ENCODE results near the gene B4GALT5. TPM values are rescaled to one million over a fixed set of nuclear protein-coding genes. Genes with fewer than 3 reads are reported as not detected.
A peak's percentile ranks its signal among the peaks of the same experiment; 100 is the strongest.

B4GALT5 gene
- total and polyA plus RNA-seq, 3 donors from 2014 or later = 56.9 to 69.7 (median 63.4) TPM

DNA sequence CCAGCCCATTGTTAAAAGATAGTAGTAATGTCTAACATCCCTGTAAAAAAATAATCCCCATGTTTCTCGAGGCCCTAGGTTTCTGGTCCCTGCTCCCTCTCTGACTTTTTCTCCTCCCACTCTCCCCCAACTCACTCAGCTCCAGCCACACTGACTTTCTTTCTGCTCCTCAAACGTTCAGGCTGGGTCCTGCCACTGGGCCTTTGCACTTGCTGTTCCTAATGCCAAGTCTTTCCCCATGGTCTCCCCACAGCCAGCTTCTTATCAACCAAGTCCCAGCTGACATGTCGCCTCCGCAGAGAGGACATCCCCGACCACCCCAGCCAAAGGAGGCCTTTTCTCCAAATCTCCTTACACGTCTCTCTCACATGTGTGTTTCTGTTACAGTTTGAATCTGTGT lies 123.9 kb downstream of the B4GALT5 start:
- Histone ChIP-seq H3K9me3 (no peaks in the 10 kb centered on the region), H3K36me3 (ENCODE audit: low read depth, missing control alignments) (no peaks in the 10 kb centered on the region), H3K4me3 (no peak overlapping the region), H3K4me1 (peaks cover 30% of the 10 kb centered on the region), H3K27me3 (no peaks in the 10 kb centered on the region), H3K27ac (peak overlapping the region in 1 of 2 donors; percentile 60)
- WGBS, 2 donors = 93% methylated on average over 6 of the region's 6 CpGs
- intact Hi-C loops (cut with DNase I; ENCODE audit: low total_unique reads) = no loop called here
- DNase-seq = no peak
- TF ChIP-seq POLR2A (IDR thresholded peaks at IDR 0.05) = no peak
- TF ChIP-seq, protein P1, sequence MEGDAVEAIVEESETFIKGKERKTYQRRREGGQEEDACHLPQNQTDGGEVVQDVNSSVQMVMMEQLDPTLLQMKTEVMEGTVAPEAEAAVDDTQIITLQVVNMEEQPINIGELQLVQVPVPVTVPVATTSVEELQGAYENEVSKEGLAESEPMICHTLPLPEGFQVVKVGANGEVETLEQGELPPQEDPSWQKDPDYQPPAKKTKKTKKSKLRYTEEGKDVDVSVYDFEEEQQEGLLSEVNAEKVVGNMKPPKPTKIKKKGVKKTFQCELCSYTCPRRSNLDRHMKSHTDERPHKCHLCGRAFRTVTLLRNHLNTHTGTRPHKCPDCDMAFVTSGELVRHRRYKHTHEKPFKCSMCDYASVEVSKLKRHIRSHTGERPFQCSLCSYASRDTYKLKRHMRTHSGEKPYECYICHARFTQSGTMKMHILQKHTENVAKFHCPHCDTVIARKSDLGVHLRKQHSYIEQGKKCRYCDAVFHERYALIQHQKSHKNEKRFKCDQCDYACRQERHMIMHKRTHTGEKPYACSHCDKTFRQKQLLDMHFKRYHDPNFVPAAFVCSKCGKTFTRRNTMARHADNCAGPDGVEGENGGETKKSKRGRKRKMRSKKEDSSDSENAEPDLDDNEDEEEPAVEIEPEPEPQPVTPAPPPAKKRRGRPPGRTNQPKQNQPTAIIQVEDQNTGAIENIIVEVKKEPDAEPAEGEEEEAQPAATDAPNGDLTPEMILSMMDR (IDR thresholded peaks at IDR 0.05) = no peak

DNA sequence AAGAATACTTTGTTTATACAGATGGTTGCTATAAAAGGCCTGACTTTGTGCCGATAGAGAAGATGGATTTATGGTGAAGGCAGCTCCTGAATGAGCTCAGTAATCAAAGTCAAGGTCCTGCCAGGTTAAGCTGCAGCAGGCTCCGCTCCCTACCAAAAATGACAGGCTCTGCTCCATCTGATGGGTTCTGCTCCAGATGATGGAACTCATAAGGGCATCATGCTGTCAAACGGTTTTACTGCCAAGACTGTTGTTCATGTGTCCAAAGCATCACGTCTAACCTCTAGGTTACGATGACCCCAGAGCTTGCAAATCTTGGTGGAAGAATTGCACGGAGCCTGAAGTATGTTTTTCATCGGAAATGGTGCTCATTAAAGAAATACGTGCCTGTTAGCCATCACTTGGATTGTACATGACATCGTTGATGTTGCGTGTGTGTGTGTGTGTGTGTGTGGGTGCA lies 126.5 kb downstream of the B4GALT5 start:
- WGBS, 2 donors = 37 to 46% methylated on average over 10 of the region's 10 CpGs
- Histone ChIP-seq H3K27ac (peak overlapping the region in 1 of 2 donors; percentile 76), H3K4me1 (peaks cover 47% of the 10 kb centered on the region), H3K36me3 (ENCODE audit: low read depth, missing control alignments) (no peaks in the 10 kb centered on the region), H3K4me3 (no peak overlapping the region), H3K9me3 (no peaks in the 10 kb centered on the region), H3K27me3 (no peaks in the 10 kb centered on the region)
- intact Hi-C loops (cut with DNase I; ENCODE audit: low total_unique reads) = no loop called here
- TF ChIP-seq, protein P1 (IDR thresholded peaks at IDR 0.05) = no peak
- TF ChIP-seq POLR2A (IDR thresholded peaks at IDR 0.05) = no peak
- no peak for DNase-seq

DNA sequence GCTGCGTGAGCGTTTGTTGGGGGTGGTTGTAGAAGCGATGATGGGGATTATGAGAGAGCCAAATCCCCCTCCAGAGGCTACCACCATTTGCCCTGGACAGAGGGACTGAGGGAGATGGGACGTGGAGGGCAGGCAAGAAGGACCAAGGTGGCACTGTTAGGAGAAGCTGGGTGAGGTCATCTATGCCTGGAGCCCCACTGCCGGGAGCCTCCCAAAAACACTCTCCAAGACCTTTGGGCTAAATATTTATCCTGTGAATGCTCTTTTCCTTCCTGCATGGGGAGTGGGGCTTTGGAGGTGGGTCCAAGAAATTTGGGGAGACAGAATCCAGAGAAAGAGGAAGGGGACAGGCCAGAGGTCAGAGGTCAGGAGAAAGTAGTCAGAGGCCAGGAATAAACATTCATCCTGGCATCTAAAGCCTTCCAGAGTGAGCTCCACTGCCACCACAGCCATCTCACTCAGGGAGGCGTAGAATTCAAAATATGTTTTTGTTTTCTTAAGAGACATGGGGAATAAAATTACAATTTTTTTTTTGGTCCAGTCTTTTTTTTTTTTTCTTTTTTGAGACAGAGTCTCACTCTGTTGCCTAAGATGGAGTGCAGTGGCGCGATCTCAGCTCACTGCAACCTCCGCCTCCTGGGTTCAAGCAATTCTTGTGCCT lies 128.0 kb downstream of the B4GALT5 start:
- H3K36me3 ChIP-seq (ENCODE audit: low read depth, missing control alignments) = no peaks in the 10 kb centered on the region
- TF ChIP-seq, protein P1 (IDR thresholded peaks at IDR 0.05) = no peak
- 80 to 82% methylated on average over 9 of the region's 9 CpGs for WGBS, 2 donors
- no peak overlapping the region for H3K4me3 ChIP-seq
- DNase-seq = no peak
- H3K4me1 ChIP-seq = peaks cover 48% of the 10 kb centered on the region
- intact Hi-C loops (cut with DNase I; ENCODE audit: low total_unique reads) = no loop called here
- H3K27ac ChIP-seq = peak overlapping the region; percentile 72 to 76
- H3K27me3 ChIP-seq = no peaks in the 10 kb centered on the region
- no peaks in the 10 kb centered on the region for H3K9me3 ChIP-seq

DNA sequence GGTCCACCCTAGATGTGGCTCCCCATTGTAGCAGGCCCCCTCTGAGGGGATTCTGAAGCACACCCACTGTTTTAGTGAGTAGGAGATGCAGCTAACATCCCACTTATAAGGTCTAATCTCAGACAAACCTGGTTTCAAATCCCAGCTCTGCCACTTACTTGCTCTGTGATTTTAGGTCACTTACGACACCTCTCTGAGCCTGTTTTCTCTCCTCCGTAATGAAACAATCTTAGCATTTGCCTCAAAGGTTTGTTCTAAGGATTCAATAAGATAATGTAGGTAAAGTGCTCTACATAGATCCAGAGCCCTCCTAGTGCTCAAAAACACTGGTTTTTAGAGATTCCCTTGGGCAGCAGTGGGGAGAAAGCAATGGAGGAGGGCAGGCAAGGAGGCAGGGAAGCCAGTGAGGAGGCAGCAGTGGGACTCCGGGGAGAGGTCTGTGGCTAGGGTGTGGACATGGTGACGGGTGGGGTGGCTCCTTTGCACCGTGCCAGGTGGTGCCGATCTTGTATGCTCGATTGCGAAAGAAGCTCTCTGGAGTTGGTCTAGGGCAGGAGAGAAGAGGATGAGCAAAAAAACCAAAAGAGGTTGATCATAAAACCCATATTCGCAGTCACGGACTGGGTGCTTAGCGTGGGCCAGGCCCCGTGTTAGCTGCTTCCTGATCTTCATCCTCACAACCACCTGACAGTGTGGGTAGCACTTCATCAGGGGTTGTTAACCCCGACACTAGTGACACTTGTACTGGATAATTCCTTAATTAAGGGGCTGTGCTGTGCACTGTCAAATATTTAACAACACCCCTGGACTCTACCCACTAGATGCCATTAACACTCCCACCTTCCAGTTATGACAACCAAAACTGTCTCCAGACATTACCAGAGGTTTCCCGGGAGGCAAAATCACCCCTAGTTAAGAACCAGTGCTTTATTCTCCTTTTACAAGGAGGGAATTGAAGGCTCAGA lies 129.0 kb downstream of the B4GALT5 start:
- H3K36me3 ChIP-seq (ENCODE audit: low read depth, missing control alignments) = no peaks in the 10 kb centered on the region
- TF ChIP-seq, protein P1 (IDR thresholded peaks at IDR 0.05) = no peak
- TF ChIP-seq POLR2A (IDR thresholded peaks at IDR 0.05) = no peak
- no peaks in the 10 kb centered on the region for H3K9me3 ChIP-seq
- 84 to 86% methylated on average over 14 of the region's 14 CpGs for WGBS, 2 donors
- peak overlapping the region; percentile 72 to 76 for H3K27ac ChIP-seq
- DNase-seq = no peak
- intact Hi-C loops (cut with DNase I; ENCODE audit: low total_unique reads) = no loop called here
- peaks cover 52% of the 10 kb centered on the region for H3K4me1 ChIP-seq
- no peak overlapping the region for H3K4me3 ChIP-seq
- H3K27me3 ChIP-seq = no peaks in the 10 kb centered on the region
